Vagina (tissue), 2 donors: ENCODE measurements around the gene PLEKHM1.

Experiments
- CTCF ChIP-seq, 3 experiments: fragments of 450-650 bp in 2 of 3; fragments of 200-600 bp in 1 of 3; sonication (generic) in 1 of 3; IDR thresholded peaks; one replicate each; pipeline ENCODE4 v1.5.1; 2017 to 2019; ENCODE audit warnings: antibody characterized with exemption in 3 of 3, mild to moderate bottlenecking in 2 of 3, moderate library complexity in 2 of 3
- POLR2A ChIP-seq, 2 donors: fragments of 450-650 bp; IDR thresholded peaks; one replicate each; pipeline ENCODE4 v1.6.1; 2017; ENCODE audit warnings: antibody characterized with exemption in 2 of 2, mild to moderate bottlenecking in 2 of 2, moderate library complexity in 2 of 2
- POLR2AphosphoS5 ChIP-seq, 2 donors: sonication (generic); formaldehyde crosslinking; IDR thresholded peaks; one replicate each; pipeline ENCODE4 v1.9.0; 2017; ENCODE audit warnings: antibody characterized with exemption in 2 of 2, mild to moderate bottlenecking in 2 of 2, low read depth in 1 of 2; ENCODE audit not compliant: insufficient read depth in 1 of 2

GRCh38 chr17:45432405-45433158 is 57.9 kb downstream of the PLEKHM1 start, which contains the start of gene ARHGAP27:
- TF ChIP-seq CTCF (IDR thresholded peaks at IDR 0.05) (no peak), POLR2A (IDR thresholded peaks at IDR 0.05) (no peak), POLR2AphosphoS5 (IDR thresholded peaks at IDR 0.05; ENCODE audit: insufficient read depth in 1 of 2, low read depth in 1 of 2) (no peak)
